ENCODE measurements around the gene PRKACA.
"Not testable (repeated sequence)": the region's sequence is repeated elsewhere in the genome, so short reads cannot be mapped to it uniquely, and the experiment has no call there.

PRKACA gene

DNA sequence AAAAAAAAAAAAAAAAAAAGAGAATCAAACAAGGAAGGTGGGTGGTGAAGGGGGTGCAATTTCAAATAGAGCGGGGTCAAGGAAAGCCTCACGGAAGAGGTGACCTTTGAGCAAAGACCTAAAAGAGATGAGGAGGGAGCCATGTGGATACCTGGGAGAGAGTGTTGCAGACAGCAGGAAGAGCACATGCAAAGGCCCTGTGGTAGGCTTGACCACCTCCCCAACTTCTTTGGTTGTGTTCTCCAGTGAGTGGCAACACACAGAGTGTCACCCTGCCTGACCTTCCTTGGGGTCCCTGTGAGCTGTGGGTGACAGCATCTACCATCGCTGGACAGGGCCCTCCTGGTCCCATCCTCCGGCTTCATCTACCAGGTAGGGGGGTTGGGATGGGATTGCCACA lies 67.0 kb downstream of the PRKACA start:
- no peak for DNase-seq (ENCODE audit: low read depth)
- no peak overlapping the region for H3K4me3 ChIP-seq (ENCODE audit: low read depth, low read length)
- TF ChIP-seq, protein P1, sequence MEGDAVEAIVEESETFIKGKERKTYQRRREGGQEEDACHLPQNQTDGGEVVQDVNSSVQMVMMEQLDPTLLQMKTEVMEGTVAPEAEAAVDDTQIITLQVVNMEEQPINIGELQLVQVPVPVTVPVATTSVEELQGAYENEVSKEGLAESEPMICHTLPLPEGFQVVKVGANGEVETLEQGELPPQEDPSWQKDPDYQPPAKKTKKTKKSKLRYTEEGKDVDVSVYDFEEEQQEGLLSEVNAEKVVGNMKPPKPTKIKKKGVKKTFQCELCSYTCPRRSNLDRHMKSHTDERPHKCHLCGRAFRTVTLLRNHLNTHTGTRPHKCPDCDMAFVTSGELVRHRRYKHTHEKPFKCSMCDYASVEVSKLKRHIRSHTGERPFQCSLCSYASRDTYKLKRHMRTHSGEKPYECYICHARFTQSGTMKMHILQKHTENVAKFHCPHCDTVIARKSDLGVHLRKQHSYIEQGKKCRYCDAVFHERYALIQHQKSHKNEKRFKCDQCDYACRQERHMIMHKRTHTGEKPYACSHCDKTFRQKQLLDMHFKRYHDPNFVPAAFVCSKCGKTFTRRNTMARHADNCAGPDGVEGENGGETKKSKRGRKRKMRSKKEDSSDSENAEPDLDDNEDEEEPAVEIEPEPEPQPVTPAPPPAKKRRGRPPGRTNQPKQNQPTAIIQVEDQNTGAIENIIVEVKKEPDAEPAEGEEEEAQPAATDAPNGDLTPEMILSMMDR (IDR thresholded peaks at IDR 0.05; ENCODE audit: low read depth, low read length) = no peak
- TF ChIP-seq, protein P2, sequence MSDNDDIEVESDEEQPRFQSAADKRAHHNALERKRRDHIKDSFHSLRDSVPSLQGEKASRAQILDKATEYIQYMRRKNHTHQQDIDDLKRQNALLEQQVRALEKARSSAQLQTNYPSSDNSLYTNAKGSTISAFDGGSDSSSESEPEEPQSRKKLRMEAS (IDR thresholded peaks at IDR 0.05; ENCODE audit: low read depth, low read length) = no peak
- no peak for TF ChIP-seq POLR2A (IDR thresholded peaks at IDR 0.05; ENCODE audit: extremely low read depth, insufficient read length)
- no peak for TF ChIP-seq MYC (IDR thresholded peaks at IDR 0.05; ENCODE audit: low read depth, low read length)

DNA sequence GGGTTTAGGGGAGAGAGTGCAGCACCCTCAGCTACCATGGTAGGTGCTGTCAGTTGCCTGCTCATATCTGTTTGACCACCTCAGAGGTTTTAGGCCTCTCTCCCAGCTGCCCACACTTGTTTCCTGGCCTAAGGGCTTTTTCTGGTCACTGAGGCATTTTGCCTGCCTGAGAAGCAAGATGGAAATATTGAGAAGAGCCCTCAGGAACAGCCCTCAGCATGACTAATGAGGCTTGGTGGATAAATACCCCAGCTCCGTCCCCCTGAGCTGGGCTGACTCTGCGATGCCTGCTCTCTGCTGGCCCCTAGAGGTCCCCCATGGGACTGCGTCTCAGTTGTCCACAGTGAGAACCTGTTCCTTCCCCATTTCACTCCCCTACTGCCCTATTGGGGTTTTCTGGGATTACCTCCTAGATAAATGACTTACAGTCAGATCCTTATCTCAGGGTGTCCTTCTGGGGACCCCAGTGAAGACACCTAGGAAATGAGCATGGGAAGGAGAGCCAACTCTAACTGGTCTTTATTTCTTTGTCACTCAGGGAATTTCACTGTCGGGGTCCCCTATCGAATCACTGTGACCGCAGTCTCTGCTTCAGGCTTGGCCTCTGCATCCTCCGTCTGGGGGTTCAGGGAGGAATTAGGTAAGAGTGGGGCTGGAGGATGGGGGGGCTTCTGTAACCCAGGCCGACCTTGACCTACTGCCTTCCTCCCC lies 69.0 kb downstream of the PRKACA start:
- DNase-seq (ENCODE audit: low read depth) = peak; percentile 77
- no peak overlapping the region for H3K4me3 ChIP-seq (ENCODE audit: low read depth, low read length)
- peak; percentile 20; the same call in 1 of the 2 replicates for TF ChIP-seq MYC (IDR thresholded peaks at IDR 0.05; ENCODE audit: low read depth, low read length)
- TF ChIP-seq, protein P1 (IDR thresholded peaks at IDR 0.05; ENCODE audit: low read depth, low read length) = peak; percentile 97
- TF ChIP-seq, protein P2 (IDR thresholded peaks at IDR 0.05; ENCODE audit: low read depth, low read length) = no peak

DNA sequence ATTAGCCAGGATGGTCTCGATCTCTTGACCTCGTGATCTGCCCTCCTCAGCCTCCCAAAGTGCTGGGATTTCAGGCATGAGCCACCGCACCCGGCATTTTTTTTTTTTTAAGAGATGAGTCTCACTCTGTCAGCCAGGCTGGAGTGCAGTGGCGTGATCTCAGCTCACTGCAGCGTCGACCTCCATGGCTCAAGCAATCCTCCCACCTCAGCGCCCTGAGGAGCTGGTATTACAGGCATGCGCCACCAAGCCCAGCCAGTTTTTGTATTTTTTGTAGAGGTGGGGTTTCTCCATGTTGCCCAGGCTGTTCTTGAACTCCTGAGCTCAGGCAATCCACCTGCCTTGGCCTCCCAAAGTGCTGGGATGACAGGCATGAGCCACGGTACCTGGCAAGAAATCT lies 69.7 kb downstream of the PRKACA start:
- not testable (repeated sequence) for DNase-seq (ENCODE audit: low read depth); H3K4me3 ChIP-seq (ENCODE audit: low read depth, low read length)

DNA sequence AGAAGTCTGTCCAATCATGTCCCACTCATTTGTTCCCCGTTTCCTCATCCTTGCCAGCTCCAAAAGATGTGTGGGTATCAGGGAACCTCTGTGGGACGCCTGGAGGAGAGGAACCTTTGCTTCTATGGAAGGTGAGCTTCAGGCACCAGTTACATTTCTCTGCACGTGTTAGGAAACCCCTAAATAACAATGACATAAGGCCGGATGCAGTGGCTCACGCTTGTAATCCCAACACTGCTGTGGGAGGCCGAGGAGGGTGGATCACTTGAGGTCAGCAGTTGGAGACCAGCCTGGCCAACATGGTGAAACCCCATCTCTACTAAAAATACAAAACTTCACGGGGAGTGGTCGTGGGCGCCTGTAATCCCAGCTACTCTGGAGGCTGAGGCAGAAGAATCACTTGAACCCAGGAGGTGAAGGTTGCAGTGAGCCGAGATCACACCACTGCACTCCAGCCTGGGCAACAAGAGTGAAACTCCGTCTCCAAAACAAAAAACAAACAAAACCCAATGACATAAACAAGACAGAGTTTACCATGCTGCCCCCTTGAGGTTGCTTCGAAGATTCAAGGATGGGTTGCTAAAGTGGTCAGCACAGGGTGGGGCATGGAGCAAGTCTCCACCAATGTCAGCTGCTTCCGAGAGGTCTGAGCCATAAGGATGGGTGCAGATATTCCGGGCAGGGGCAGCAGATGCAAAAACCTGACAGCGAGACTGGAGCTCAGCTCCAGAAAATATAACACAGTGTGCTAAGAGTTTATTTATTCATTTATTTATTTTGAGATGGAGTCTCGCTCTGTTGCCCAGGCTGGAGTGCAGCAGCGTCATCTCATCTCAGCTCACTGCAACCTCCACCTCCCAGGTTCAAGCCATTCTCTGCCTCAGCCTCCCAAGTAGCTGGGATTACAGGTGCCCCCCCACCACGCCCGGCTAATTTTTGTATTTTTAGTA lies 74.6 kb downstream of the PRKACA start:
- TF ChIP-seq, protein P1 (IDR thresholded peaks at IDR 0.05; ENCODE audit: low read depth, low read length) = peak; percentile 58
- H3K4me3 ChIP-seq (ENCODE audit: low read depth, low read length) = not testable (repeated sequence)
- peak; percentile 60 for DNase-seq (ENCODE audit: low read depth)

Measured in NB4 (cell line).